ENCODE data around the gene KRT8. TPM values are rescaled to one million over a fixed set of nuclear protein-coding genes. Genes with fewer than 3 reads are reported as not detected.

The KRT8 gene
- total and polyA plus RNA-seq, 2 donors (not counting 1 experiment from before 2014, with no cell fraction given), result 0.24 to 0.94 TPM

DNA sequence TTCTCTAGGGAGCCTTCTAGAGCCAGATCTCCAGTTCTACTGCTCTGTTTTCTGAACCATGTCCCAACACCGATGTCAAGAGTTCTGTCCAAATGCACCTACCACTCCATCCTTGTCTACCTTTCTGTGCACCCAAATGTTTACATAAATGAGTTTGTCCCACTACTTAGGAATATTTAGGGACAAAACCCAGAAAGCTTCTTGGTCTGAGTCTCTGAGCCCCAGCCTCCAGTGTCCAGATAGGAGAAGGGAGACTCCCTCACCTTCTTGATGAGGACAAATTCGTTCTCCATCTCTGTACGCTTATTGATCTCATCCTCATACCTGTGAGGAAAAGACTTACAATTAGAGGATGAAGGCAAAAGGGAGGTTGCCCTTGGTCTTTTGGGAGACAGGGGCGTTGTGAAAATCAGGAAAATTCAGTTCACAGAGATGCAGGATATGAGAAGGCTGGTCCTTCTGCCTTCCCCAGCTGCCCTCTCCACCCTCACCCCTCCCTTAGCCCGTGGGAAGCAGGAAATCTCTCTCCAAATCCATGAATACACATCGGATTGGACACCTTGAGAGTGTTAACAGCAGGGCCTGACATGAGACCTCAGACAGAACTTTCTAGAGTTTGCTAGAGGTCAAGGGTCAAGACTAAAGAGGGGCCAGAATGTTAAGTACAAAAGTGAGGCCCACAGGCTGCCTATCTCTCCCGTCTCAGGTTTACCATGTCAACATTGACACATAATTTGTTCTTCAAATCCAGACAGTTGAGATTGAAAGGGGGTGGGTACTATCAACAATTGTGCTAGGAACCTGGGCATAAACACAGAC, 3.8 kb downstream of the KRT8 start:
- H4K20me1 ChIP-seq (ENCODE audit: control insufficient read depth, insufficient read depth, low read length, poor library complexity, severe bottlenecking), result no peaks in the 10 kb centered on the region
- no peaks in the 10 kb centered on the region for H3K36me3 ChIP-seq (replicated peaks in 1 of 2; ENCODE audit: control extremely low read depth in 1 of 2, control insufficient read depth in 1 of 2, extremely low read depth in 1 of 2, insufficient read depth in 2 of 2, low read length in 1 of 2)
- peaks cover 5 to 10% of the 10 kb centered on the region in 2 donors for H3K4me1 ChIP-seq (ENCODE audit: control insufficient read depth in 2 of 2, insufficient read depth in 2 of 2, low read length in 2 of 2)
- 65% methylated on average over 4 of the region's 7 CpGs for WGBS (ENCODE audit: insufficient coverage)
- no peak overlapping the region for H3K4me2 ChIP-seq (replicated peaks; ENCODE audit: low read depth, low read length, poor library complexity, severe bottlenecking)
- H2AFZ ChIP-seq (ENCODE audit: insufficient read depth, low read depth, low read length, poor library complexity, severe bottlenecking), result no peak overlapping the region
- no peak overlapping the region for H3K9ac ChIP-seq (ENCODE audit: low read length)
- H3K27me3 ChIP-seq (replicated peaks in 1 of 4; ENCODE audit: control extremely low read depth in 1 of 4, control insufficient read depth in 3 of 4, insufficient read depth in 4 of 4, low read length in 3 of 4), result peaks cover 0 to 9% (median 2%) of the 10 kb centered on the region in 4 experiments
- Mint-ChIP-seq H3K4me1 (peaks cover 3% of the 10 kb centered on the region), H3K27me3 (peaks cover 21% of the 10 kb centered on the region), H3K4me3 (no peak overlapping the region), H3K9me3 (ENCODE audit: insufficient read depth) (no peaks in the 10 kb centered on the region), H3K27ac (no peak overlapping the region)
- no peak overlapping the region for H3K4me3 ChIP-seq (ENCODE audit: control extremely low read depth in 1 of 5, extremely low read depth in 1 of 5, insufficient read depth in 1 of 5, low read depth in 2 of 5, low read length in 4 of 5)
- H3K27ac ChIP-seq (ENCODE audit: low read length in 2 of 2), result no peak overlapping the region
- TF ChIP-seq EZH2 (IDR thresholded peaks at IDR 0.05; ENCODE audit: borderline replicate concordance, insufficient read depth, low read depth, low read length, poor library complexity, severe bottlenecking), result no peak
- TF ChIP-seq, protein P1, sequence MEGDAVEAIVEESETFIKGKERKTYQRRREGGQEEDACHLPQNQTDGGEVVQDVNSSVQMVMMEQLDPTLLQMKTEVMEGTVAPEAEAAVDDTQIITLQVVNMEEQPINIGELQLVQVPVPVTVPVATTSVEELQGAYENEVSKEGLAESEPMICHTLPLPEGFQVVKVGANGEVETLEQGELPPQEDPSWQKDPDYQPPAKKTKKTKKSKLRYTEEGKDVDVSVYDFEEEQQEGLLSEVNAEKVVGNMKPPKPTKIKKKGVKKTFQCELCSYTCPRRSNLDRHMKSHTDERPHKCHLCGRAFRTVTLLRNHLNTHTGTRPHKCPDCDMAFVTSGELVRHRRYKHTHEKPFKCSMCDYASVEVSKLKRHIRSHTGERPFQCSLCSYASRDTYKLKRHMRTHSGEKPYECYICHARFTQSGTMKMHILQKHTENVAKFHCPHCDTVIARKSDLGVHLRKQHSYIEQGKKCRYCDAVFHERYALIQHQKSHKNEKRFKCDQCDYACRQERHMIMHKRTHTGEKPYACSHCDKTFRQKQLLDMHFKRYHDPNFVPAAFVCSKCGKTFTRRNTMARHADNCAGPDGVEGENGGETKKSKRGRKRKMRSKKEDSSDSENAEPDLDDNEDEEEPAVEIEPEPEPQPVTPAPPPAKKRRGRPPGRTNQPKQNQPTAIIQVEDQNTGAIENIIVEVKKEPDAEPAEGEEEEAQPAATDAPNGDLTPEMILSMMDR (IDR thresholded peaks at IDR 0.05), result no peak
- H3K79me2 ChIP-seq (ENCODE audit: control insufficient read depth, insufficient read depth, low read length), result no peaks in the 10 kb centered on the region
- CTCF ChIA-PET, result interaction anchor here (2.6 kb wide), 2 partner anchors 16 kb away, joined by 6 to 10 read pairs; no protein-coding TSS in a partner anchor
- POLR2A ChIA-PET, result no interaction called here
- no peak for ATAC-seq (ENCODE audit: low read depth)
- no peak for DNase-seq
- no peaks in the 10 kb centered on the region for H3K9me3 ChIP-seq (ENCODE audit: control extremely low read depth in 1 of 3, control insufficient read depth in 2 of 3, insufficient read depth in 1 of 3, low read length in 2 of 3)
- intact Hi-C loops (cut with micrococcal nuclease), result no loop called here
